Inflammatory macrophage treated with lipopolysaccharide for 1 hour (primary cell): ENCODE data around the gene HOXA11.

Experiments used
- DNase-seq, 2 donors: peaks; one replicate each; pipeline ENCODE4 v3.0.0-alpha.2; 2020 to 2022

The HOXA11 gene

GRCh38 chr7:27167916-27168264 is 17.1 kb downstream of the HOXA11 start:
- DNase-seq = no peak

GRCh38 chr7:27166531-27167505 is 18.2 kb downstream of the HOXA11 start:
- no peak for DNase-seq

GRCh38 chr7:27165996-27166530 is 19.0 kb downstream of the HOXA11 start:
- DNase-seq = no peak

GRCh38 chr7:27165089-27165995 is 19.7 kb downstream of the HOXA11 start, which contains the start of gene HOXA9:
Gene HOXA9, minus strand, starts transcription at chr7:27165537. Its CDS starts 80 bp downstream, at chr7:27165457.
- DNase-seq = peak; percentile 66 to 83

- peak in 1 of 2 donors; percentile 16 for DNase-seq
Observed at GRCh38 chr7:27164367-27165088, 20.5 kb downstream of the HOXA11 start.

- DNase-seq = no peak
Observed at GRCh38 chr7:27164045-27164366, 21.0 kb downstream of the HOXA11 start.

- DNase-seq = no peak
Observed at GRCh38 chr7:27163288-27164044, 21.6 kb downstream of the HOXA11 start.

GRCh38 chr7:27162561-27163287 is 22.3 kb downstream of the HOXA11 start:
- no peak for DNase-seq

- no peak for DNase-seq
Observed at GRCh38 chr7:27161721-27162560, 23.1 kb downstream of the HOXA11 start.

GRCh38 chr7:27161214-27161720 is 23.8 kb downstream of the HOXA11 start:
- peak; percentile 39 to 57 for DNase-seq

GRCh38 chr7:27160546-27161213 is 24.4 kb downstream of the HOXA11 start:
- DNase-seq = peak; percentile 61 to 89

- peak in 1 of 2 donors; percentile 11 for DNase-seq
Observed at GRCh38 chr7:27160145-27160545, 24.9 kb downstream of the HOXA11 start.

GRCh38 chr7:27159266-27160144 is 25.5 kb downstream of the HOXA11 start:
- DNase-seq = no peak

- peak in 1 of 2 donors; percentile 37 for DNase-seq
Observed at GRCh38 chr7:27158436-27159265, 26.4 kb downstream of the HOXA11 start.

GRCh38 chr7:27157702-27158431 is 27.2 kb downstream of the HOXA11 start:
- DNase-seq = peak in 1 of 2 donors; percentile 5

- DNase-seq = no peak
Observed at GRCh38 chr7:27156916-27157701, 27.9 kb downstream of the HOXA11 start.
